CD4-positive, alpha-beta T cell treated with Interleukin-6 for 4 hours (primary cell): ENCODE measurements around the gene KLB.

Experiments used
- DNase-seq: peaks from one replicate; pipeline ENCODE4 v3.0.0-alpha.2; 2020; ENCODE audit warnings: mixed read lengths

Gene KLB

GRCh38 chr4:39466747-39467146, 60.0 kb downstream of the KLB start:
- no peak for DNase-seq

DNA sequence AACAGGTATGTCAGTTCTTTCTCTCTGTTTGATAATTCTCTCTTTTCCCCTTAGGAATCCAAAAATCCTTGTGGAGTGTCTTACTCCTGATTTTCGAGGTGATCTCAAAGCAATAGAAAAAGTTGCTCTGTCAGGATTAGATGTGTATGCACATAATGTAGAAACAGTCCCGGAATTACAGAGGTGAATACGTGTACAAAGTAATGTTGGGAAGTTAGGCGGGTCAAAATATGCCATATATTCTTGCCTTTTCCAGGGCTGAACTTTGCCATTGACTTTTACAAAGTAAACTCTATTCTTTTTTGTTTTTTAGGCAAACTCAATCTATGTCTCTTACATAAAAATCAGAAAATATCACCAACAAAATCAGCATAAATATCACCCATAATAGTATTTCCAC, 60.7 kb downstream of the KLB start:
- no peak for DNase-seq

DNA sequence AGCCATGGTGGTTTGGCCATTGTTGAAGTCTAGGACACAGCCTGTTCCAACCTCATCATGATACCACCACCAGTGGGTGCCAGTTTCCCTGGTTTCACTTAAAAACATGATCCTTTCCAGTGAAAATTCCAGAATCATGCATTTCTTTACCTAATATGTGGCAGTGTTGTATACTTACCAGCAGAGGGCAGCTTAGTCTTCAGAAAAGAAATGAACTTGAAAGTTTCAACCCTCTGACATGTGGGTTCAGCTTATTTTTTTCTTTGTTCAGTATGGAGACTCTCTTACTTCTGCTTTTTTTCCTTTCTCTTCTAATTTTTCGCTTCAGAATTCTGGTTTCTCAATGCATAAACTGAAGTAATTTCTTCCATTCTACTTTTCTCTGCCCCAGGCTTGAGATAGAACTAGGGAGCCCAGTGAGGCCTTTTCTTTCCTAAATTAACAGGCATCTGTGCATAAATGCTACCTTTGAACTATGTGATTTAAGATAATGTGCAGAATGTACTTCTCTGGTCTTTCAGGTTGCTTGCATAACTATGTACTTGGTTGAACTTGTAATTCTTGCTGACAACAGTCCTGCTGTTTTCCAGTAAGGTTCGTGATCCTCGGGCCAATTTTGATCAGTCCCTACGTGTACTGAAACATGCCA, 62.8 kb downstream of the KLB start:
- no peak for DNase-seq

- DNase-seq: no peak
These were observed 63.7 kb downstream of the KLB start for GRCh38 chr4:39470402-39470801.

GRCh38 chr4:39472396-39472795, 65.7 kb downstream of the KLB start:
- no peak for DNase-seq

- DNase-seq: no peak
These were observed 69.6 kb downstream of the KLB start for GRCh38 chr4:39476187-39476895.

DNA sequence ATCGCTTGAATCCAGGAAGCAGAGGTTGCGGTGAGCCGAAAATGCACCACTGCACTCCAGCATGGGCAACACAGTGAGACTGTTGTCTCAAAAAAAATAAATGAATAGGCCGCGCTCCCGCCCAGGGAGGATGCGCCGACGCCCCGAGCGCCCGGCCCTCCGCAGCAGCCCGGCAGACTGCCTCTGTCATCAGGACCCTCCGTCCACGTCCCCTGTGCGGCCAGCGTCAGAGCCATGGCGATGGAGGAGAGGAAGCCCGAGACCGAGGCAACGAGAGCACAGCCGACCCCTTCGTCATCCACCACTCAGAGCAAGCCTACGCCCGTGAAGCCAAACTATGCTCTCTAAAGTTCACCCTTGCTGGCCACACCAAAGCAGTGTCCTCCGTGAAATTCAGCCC, 73.5 kb downstream of the KLB start:
- DNase-seq: no peak

DNA sequence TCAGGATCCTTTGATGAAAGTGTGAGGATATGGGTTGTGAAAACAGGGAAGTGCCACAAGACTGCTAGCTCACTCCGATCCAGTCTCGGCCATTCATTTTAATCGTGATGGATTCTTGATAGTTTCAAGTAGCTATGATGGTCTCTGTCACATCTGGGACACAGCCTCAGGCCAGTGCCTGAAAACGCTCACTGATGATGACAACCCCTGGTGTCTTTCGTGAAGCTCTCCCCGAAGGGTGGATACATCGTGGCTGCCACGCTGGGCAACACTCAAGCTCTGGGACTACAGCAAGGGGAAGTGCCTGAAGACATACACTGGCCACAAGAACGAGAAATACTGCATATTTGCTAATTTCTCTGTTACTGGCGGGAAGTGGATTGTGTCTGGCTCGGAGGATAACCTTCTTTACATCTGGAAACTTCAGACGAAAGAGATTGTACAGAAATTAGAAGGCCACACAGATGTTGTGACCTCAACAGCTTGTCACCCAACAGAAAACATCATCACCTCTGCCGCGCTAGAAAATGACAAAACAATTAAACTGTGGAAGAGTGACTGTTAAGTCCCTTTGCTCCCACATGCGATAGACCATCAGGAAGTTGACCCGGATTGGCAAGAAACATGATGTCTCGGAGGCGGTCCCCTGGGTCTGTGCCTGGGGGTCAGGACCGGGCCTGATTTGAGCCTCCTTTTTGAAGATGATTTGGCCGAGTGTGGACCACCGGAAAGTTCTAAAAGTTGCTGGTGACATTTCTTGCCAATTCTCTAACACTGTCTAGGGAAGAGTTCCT, 74.4 kb downstream of the KLB start:
- no peak for DNase-seq

- DNase-seq: no peak
These were observed 78.0 kb downstream of the KLB start for GRCh38 chr4:39484582-39485272.

- DNase-seq: no peak
These were observed 79.6 kb downstream of the KLB start for GRCh38 chr4:39486221-39486804.

- no peak for DNase-seq
These were observed 83.6 kb downstream of the KLB start for GRCh38 chr4:39490322-39490721.

- no peak for DNase-seq
These were observed 87.6 kb downstream of the KLB start for GRCh38 chr4:39494354-39494753.

GRCh38 chr4:39495446-39496213, 88.9 kb downstream of the KLB start:
- DNase-seq: no peak

DNA sequence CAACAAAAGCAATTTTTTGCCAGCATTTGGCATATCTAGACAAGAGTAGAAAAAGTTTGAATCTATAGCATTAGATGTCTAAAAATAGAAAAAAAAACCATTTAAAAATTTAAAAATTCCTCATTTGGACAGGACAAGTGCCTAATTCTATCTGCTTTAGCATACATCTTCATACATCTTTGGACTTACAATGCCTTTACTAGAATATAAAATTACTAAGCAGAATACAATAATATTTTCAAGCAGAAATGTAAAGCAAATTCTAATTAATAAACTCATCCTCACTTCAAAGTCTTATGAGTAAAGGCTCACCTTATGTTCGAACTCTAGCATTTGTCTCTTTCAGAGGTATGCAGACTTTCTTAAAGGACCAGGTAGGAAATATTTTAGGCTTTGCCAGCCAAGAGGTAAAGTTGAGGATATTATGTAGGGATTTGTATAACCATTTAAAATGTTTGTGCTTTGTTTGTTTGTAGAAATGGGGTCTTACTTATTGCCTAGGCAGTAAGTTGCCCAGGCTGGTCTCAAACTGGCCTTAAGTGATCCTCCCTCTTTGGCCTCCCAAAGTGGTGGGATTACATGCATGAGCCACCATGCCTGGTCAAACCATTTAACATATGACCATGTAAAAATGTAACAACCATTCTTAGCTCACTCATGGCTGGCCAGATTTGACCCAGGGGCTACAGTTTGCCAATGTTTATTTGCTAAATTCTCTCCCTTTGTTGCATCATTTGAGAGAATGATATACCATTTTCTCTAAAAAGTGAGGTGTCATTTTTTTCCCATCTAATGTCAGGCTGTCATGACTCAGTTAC, 91.4 kb downstream of the KLB start:
- DNase-seq: no peak

DNA sequence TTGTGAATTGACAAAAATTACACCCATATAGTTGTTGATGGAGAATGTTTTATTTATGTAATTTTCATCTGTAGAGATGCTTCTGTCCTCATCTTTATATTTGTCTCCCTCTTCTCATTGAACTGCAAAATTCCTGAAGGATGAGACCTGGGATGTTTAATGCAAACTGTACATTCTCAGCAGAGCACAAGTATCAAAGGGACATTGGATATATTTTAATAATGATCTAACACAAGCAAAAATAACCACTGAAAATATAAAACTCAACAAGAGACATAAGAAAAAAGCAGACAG, 91.9 kb downstream of the KLB start:
- DNase-seq: no peak
